ENCODE results near the gene SBF2.

DNA sequence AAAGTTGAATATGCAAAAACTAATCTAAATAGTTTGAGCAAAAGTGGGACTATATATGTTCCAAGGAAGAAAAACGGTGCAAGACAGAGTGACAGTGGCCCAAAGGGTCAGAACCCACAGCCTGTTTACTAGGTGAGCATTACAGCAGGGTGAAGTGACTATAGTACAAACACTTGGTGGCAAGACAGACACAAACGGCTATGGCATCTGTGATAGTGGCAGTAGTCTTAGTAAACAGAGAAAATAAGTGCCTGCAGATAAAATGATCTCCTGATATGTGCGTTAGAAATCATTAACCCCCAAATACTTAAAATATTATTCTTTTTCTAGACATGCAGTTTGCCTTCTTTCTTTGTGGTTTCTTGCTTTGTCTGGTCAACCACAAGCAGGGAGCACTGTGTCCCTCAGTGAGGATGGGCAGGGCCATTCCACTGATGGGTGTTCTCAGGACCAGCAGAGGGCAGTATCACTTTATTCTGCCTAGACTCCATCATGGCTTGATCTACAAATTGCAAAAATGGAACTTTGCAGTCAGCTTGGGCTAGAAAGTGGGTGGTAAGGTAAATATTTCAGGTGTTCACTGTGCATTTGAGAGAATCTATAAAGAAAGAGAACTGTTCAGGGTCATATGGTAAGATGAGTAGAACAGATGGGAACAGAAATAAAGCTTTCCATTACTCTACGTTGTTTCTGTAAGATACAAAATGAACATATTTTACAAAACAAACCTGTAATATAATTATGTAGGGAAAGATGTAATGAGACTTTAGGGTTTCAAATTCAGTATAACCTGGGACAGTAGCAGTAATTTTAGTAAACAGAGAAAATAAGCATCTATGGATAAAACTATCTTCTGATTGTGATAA, 431.9 kb downstream of the SBF2 start:
- TF ChIP-seq, protein P1, sequence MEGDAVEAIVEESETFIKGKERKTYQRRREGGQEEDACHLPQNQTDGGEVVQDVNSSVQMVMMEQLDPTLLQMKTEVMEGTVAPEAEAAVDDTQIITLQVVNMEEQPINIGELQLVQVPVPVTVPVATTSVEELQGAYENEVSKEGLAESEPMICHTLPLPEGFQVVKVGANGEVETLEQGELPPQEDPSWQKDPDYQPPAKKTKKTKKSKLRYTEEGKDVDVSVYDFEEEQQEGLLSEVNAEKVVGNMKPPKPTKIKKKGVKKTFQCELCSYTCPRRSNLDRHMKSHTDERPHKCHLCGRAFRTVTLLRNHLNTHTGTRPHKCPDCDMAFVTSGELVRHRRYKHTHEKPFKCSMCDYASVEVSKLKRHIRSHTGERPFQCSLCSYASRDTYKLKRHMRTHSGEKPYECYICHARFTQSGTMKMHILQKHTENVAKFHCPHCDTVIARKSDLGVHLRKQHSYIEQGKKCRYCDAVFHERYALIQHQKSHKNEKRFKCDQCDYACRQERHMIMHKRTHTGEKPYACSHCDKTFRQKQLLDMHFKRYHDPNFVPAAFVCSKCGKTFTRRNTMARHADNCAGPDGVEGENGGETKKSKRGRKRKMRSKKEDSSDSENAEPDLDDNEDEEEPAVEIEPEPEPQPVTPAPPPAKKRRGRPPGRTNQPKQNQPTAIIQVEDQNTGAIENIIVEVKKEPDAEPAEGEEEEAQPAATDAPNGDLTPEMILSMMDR (IDR thresholded peaks at IDR 0.05; ENCODE audit: borderline replicate concordance, extremely low read depth, low read length, poor library complexity, severe bottlenecking): peak; percentile 89
- TF ChIP-seq EZH2 (IDR thresholded peaks at IDR 0.05; ENCODE audit: borderline replicate concordance, low read depth, low read length, severe bottlenecking): no peak
